GM18517 (cell line): ENCODE data around the gene RAB4B.
A peak's percentile ranks its signal among the peaks of the same experiment; 100 is the strongest.
"Not testable (repeated sequence)": the region's sequence is repeated elsewhere in the genome, so short reads cannot be mapped to it uniquely, and the experiment has no call there.

Experiments
- ATAC-seq: cut with Tn5 transposase; IDR thresholded peaks from one replicate; pipeline ENCODE4 v1.9.1; 2021; ENCODE audit warnings: mild to moderate bottlenecking, moderate library complexity; ENCODE audit not compliant: unreplicated experiment

RAB4B gene, protein sequence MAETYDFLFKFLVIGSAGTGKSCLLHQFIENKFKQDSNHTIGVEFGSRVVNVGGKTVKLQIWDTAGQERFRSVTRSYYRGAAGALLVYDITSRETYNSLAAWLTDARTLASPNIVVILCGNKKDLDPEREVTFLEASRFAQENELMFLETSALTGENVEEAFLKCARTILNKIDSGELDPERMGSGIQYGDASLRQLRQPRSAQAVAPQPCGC

GRCh38 chr19:40777937-40778705 is at the start of gene RAB4B:
RAB4B (plus strand) TSS chr19:40778247; CDS start chr19:40778376, 129 bp downstream.
- peak; percentile 54 for ATAC-seq

DNA sequence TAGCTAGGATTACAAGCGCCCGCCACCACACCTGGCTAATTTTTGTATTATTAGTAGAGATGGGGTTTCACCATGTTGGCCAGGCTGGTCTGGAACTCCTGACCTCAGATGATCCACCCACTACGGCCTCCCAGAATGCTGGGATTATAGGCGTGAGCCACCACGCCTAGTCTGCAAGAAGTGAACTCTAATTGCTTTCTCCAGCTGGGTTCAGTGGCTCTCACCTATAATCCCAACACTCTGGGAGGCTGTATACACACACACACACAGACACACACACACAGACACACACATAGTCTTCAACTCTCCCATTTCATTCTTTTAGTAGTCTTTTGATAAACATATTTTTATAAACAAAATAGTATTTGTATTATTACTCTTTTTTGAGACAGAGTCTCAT is 48.0 kb upstream of the RAB4B start:
- ATAC-seq, result not testable (repeated sequence)

DNA sequence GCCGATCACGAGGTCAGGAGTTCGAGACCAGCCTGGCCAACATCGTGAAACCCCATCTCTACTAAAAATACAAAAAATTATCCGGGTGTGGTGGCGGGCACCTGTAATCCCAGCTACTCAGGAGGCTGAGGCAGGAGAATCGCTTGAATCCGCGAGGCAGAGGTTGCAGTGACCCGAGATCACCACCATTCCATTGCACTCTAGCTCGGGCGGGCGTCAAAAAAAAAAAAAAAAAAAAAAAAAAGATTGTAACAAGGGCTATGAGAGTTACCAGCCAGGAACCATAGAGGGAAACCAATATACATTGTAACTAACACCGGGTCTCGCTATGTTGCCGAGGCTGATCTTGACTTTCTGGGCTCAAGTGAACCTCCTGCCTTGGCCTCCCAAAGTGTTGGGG is 45.7 kb upstream of the RAB4B start:
- not testable (repeated sequence) for ATAC-seq

DNA sequence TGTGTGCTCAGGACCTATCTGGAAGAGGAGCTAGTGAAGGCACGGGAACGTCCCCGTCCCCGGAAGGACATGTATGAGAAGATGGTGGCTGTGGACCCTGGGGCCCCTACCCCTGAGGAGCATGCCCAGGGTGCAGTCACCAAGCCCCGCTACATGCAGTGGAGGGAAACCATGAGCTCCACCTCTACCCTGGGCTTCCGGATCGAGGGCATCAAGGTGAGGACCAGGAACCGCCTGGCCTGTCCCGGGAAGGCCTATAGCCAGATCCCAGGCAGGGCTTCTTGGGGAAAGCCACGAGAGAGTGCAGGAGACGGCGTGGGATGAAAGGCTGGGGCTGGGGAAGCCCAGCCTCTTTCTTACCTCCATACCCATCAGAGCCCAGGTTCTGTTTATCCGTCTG is 44.9 kb upstream of the RAB4B start:
- no peak for ATAC-seq

DNA sequence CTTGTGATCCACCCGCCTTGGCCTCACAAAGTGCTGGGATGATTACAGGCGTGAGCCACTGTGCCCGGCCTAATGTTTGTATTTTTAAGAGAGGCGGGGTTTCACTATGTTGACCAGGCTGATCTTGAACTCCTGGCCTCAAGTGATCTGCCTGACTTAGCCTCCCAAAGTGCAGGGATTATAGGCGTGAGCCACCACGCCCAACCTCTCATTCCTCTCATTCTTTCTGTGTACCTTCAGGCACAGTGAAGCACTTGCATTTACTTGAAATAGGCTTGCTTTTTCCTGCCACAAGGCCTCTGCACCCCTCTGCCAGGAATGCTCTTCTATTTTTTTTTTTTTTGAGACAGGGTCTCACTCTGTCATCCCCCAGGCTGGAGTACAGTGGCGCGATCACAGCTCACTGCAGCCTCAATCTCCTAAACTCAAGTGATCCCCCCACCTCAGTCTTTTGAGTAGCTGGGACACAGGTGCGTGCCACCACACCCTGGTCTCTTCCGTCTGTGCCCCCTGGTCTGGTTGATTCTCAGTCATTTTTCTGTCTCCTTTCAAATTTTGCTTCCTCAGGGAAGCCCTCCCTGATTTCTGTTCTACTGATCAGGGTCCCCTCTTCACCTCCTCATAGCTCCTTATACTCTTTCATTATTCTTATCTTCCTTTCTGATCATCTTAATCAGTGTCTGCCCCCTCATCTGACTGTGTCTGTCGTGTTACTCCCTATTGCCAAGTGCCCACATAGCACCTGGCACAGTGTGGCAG is 42.9 kb upstream of the RAB4B start:
- no peak for ATAC-seq

DNA sequence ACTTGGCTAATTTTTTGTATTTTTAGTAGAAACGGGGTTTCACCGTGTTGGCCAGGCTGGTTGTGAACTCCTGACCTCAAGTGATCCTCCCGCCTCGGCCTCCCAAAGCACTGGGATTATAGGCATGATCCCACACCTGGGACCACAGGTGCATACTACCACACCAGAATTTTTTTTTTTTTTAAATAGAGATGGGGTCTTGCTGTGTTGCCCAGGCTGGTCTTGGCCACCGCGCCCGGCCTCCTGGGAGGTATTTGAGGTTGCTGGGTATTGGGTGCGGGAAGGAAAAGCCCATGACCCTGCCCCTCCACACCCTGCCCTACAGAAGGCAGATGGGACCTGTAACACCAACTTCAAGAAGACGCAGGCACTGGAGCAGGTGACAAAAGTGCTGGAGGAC is 41.4 kb upstream of the RAB4B start:
- no peak for ATAC-seq

GRCh38 chr19:40737102-40737644 is 40.9 kb upstream of the RAB4B start:
- no peak for ATAC-seq

GRCh38 chr19:40739030-40739839 is 38.8 kb upstream of the RAB4B start:
- ATAC-seq, result no peak

DNA sequence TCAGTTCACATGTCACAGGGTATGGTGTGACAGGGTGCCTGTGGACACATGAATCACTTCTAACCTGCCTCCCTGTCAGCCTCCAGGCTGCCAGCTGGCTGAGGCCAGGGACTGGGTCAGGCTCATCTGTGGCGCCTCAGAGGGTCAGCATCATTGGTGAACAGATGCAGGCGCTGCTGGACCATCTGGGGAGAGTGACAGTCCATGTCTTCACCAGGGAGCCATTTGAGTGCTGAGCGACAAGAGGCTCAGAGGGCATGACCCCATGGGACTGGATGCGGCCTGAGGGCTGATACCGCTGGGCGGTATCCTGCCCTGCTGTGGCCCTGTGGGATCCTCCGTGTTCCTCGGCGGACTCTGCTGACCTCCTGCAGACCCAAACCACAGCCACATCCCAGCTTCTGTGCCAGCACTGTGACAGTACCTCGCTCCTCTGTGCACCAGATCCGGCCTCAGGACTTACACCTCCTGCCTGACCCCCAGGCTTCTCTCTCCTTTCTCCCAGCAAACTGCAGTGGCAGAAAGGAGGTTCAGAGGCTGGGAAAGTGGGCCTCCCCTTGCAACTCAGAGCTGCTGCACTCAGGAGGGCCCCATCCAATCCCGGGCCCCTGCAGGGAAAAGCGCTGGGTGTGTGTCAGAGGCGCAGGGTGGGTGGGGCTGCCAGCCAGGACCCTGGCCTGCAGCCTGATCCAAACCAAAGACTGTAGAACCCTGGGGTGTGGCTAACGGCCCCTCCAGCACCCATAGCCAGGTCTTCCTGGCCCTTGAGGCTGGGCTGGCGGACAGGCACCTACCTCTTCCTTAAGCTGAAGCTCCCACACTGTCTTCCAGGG is 38.0 kb upstream of the RAB4B start:
- no peak for ATAC-seq

- no peak for ATAC-seq
Observed at GRCh38 chr19:40740747-40741146, 37.3 kb upstream of the RAB4B start.

DNA sequence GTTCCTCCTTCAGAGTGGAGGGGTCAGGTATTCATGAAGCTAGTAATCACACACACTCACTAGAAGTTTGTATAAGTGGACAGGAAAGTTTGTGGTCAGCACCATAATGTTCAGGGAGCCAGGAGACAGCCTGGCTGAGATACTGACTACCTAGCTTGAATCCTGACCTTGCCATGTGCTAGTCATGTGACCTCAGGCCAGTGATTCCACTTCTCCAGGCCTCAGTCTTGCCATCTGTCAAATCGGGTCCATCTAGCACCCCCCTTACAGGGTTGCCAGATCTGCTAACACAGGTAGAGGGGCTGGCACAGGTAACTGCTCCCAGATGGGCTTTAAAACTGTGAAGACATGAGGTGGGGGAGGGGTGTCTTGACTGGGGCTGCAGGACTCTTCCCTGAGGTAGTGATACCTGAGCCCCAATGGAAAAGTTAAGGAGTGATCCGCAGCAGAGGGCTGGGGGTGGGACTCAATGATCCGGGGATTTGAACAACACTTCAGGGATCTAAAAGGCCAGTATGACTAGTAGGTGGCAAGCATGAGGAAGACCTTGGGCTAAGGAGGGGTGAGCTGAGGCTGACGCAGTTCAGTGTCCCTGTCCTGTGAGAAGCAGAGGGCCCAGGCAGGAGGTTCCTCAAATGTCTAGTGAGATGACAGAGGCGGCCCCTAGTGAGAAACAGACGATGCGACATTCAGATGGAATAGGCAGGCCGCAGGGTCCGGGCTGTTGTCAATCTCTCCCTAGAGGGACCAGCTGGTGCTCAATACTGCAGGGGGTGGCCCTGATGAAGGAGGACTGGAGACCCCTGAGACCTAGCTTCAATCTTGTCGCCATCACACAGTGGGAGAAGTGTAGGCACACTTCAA is 36.3 kb upstream of the RAB4B start:
- ATAC-seq, result no peak

DNA sequence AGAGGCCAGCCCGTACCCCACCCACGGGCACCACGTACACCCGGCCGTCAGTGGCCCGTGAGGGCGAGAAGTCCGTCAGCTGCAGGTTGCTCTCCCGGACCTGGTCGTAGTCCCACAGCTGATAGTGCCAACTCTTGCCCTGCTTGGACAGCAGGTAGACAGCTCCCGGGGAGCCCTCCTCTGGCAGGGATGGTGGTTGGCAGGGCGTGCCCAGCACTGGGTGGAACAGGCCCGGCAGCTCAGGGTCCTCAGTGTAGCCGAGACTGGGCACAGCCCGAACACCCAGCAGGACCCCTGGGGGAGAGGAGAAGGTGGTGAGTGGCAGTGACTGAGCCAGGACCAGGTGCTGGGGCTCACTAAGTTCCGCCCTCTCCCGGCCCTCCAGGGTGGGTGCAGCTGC is 35.6 kb upstream of the RAB4B start:
- ATAC-seq, result no peak

DNA sequence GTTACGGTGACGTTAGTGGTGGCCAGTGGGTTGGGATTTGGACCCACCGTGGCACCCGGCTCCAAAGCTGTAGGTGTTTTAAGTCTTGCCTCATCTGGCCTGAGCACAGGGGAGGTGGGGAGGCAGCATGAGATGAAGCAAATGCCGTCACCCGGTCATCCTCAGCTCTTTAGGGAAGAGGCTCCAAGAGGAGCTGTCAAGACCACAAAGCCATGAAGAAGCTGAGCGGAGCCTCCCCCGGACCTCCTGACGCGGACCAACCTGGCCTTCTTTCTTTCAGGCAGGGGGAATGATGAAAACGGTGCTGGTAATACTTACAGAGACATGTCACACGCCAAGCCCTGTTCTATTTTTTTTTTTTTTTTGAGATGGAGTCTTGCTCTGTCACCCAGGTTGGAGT is 35.2 kb upstream of the RAB4B start:
- ATAC-seq, result no peak

GRCh38 chr19:40743926-40744325 is 34.1 kb upstream of the RAB4B start:
- no peak for ATAC-seq

DNA sequence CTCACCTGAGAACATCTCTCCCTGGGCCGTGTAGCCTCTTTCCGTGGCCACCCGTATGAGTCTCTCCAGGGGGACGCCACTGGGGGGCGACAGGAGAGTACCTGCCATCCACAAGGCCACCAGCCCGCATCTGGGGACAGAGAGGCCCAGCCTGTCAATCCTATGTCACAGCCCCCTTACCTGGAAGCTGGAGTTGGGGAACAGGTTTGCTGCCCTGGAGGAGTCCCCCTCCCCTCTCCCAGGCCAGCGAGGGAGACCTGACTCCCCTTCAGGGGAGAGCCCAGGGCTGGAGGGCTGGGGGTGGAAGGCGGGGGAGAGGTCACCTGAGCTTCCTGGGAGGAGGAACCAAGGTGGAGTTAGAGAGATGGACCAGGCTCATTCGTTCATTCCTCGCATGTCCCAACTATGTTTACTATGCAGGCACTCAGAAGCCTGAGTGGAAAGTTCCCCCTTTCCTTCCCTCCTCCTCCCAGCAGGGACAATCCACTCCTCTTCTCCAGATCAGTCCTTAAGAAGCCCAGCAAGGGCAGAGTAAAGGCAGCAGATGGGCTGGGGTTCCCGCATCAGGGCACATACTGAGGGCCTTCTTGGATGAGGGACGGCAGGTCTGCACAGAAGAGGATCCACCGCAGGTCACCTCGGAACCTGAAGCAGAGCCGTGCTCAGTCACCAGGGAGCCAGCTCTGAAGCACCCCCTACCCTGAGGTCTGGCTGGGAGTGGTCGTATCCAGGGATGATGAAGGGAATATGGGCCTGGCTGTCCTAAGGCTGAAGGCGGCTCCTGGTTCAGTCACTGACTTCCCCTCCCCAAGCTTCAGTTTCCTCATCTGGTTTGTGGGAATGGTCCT is 33.3 kb upstream of the RAB4B start:
- ATAC-seq, result no peak

- no peak for ATAC-seq
Observed at GRCh38 chr19:40745402-40745780, 32.7 kb upstream of the RAB4B start.

GRCh38 chr19:40747536-40747935 is 30.5 kb upstream of the RAB4B start:
- no peak for ATAC-seq
